T-helper 1 cell (primary cell): ENCODE data around the gene MBP.
"Not testable (repeated sequence)": the region's sequence is repeated elsewhere in the genome, so short reads cannot be mapped to it uniquely, and the experiment has no call there.

ENCODE experiments used
- DNase-seq, 5 donors: peaks; one replicate each; pipeline ENCODE4 v3.0.0-alpha.2; 2012 to 2020

MBP gene

DNA sequence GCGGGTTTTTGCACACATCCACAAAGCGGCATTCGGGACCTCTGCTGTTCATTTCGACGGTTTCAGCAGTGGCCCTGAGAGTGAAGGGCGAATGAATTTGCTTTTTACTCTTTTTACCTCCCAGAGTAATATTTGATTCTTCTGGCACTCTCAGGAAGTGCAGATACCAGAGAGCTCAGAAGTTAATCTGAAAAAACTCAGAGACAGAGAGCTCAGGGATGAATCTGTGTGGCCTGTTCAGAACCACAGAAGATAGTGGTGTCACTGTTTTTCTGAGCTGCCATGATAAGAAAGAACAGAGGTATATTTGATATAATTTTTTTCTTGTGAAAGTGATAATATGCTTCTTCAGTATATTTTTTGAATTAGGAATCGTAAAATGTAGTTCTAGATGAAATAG, 129.3 kb downstream of the MBP start:
- no peak for DNase-seq

DNA sequence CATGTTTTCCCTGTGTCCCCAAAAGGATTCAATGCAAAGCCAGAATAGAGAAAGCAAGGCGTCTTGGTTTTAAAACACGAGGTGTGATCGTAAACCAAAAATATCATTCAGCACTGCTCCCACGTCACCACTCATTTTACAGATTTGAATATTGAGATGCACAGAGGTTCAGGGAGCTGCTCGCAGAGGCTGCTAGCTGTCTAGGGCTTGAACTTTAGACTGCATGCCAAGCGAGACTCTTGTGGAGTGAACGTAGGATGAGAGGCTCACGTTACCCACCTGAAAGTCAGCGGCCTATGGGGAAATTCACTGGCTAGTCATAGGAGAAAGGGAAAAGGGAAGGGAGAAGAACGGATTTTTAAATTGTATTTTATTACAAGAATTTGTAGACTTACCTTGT, 130.1 kb downstream of the MBP start:
- no peak for DNase-seq

DNA sequence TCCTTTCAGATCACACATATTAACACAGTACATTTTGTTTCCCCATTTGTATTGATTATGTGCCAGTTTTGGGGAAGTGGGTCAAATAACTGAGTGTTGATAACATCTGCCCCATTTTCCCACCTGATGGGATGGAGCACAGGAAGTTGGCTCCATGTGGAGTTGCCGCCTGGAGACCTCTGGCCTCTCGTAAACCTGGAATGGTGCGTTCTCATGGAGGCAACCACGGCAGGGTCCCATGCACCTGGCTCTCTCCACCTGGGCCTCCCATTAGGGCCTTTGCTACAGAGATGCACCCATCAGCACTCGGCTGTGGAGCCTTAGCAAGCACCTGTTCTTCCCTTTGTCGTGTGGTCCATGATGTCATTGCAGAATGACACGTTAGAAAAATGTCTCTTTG, 130.6 kb downstream of the MBP start:
- DNase-seq = no peak

DNA sequence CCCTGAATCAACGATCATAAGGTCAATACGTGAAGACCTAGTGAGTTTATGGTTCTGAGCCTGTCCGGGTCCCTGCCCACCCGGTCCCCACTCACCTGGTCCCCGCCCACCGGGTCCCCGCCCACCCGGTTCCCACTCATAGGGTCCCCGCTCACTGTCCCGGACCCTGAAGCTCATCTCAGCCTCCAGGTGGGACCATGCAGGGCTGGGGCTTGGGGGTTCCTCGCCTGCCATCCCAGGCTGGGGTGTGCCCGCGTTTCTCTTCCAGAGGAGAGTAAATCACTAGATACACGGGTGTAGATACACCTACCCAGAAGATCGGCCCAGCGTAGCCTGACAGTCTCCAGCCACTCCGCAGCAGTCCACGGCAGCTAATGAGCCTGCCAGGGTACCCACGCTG, 131.5 kb downstream of the MBP start:
- no peak for DNase-seq

DNA sequence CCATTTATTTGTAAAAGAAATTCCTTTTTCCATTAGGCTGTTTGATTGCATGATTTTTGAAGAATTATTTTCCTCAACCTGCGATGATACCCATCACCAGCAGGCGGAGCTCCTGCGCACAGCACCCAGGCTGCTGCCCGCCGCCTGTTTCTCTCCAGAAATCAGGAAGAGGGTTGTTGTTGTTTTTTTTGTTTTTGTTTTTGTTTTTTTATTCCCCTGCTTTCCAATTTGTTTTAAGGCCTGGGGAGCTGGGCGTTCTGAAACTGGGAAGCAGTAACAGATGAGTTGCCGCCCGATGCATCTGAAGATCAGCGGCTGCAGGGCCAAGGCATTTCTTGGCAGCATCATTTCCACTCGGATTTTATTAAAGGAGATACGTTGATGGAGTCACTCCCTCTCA, 132.1 kb downstream of the MBP start:
- peak in 4 of 5 donors; percentile 37 to 50 (median 42) for DNase-seq

DNA sequence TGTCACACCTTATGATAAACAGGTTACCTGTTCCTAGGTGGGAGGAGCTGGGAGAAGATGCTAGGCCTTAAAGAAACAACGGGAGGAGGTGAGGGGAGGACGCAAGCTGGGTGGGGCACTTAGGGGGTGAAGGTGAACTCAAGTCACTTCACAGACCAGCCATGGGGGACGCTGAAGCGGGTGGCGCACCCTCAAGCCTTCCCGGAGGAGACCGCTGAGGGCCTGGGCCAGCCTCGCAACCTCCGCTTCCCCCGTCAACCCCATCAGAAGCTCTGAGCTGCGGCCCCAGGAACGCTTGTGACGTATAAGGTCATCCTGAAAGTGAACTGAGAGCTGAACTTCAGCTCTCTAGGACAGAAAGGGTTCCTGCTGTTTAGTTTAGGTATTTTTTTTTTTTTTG, 133.5 kb downstream of the MBP start:
- no peak for DNase-seq

DNA sequence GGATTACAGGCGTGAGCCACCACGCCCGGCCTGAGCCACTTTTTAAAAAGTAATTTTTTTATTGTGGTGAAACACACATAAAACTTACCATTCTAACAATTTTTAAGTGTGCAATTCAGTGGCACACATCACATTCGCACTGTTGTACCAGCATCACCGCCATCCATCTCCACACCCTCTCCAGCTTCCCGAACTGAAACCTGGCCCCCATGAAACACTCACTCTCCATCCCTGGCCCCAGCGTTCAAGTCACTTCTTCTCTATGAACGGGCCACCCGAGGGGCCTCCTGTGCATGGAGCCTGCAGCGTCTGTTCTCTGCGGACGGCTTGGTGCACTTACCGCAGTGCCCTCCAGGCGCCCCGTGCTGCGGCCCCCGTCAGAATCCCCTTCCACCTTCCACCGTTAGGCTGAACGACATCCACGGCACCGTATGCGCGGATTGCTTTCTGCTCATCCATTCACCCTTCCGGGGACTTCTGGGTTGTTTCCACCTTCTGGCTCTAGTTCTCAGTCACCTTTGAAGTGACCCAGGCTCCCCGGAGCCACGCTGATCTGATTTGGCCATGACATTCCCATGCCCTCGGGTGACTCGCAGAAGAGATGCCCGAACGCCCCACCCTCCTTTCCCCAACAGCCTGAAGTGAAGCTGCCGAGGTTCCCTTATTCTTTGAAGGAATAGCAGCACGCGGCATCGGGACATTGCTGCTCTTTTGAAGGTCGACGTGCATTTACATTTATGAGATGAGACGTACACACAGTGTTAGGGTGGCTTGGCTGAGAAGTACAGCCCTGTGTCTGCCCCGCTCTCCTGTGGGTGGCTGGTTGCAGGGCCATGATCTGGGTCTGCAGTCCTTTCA, 134.4 kb downstream of the MBP start:
- no peak for DNase-seq

DNA sequence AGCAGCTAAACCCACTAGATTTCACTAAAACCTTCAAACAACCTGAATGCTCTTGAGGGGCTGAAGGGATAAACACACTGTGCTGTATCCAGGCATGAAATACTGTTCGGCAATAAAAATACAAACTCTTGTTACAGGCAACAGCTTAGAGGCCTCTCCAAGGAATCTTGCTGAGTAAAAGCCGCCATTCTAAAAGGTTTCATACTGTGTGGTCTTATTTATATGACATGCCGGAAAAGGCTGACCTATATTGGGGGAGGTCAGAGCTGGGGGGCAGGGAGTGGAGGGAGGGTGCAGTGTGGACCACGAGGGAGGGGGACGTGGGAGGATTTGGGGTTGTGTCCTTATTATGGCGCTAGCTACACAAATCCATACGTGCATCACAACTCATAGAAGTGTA, 136.2 kb downstream of the MBP start:
- no peak for DNase-seq

DNA sequence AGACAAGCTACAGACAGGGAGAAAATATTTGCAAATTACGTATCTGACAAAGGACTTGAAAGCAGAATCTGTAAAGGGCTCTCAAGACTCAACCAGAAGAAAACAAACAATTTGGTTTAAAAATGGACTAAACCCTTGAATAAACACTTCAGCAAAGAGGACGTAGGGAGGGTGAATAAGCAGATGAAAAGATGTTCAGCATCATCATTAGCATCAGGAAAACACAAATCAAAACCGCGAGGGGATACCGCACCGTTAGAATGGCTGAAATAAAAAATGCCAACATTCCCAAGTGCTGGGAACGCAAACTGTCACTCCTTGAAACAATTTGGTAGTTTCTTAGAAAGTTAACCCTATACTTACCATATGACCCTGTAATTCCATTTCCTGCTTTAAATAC, 136.7 kb downstream of the MBP start:
- no peak for DNase-seq

DNA sequence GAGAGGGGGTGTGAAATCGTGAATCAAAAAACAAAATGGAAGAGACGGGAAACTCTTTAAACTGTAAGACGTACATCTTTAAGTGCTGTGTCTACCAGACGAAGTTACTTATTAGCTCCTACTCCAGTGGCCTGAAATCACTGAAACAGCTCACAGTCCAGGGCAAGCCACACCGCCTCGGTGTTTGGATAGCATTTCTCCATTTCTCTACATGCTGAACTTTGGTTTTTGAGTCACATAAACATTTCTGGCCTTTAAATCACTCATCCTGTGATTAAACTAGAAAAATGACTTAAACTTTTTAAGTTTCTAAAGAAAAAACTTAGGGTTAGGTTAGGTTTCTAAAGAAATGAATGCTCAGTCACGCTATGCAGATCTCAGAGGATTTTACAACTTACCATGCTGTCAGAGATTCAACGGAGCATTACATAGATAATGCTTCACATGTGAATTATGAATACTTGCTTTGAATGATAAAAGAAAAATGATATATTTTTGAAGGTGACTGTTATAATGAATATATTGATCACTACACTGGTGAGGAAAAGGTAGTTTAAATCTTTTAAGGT, 138.4 kb downstream of the MBP start:
- no peak for DNase-seq

DNA sequence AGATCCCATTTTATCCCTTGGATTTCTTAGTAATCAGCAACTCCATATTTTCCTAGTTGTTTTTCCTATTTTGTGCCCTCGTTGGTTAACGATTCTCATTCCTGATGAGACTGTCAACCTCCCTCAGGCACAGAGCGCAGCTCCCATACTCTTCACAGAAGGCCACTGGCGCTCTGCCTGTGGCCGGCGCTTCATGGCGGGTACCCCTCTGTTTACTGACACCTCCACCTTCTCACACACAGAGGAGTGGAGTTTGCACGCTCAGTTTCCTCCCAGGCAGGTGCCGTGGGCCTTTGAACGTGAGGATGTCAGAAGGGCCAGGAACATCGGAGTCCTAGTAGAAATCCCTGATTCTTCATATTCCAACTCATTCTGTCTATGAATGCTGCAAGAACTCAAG, 139.0 kb downstream of the MBP start:
- DNase-seq = no peak

DNA sequence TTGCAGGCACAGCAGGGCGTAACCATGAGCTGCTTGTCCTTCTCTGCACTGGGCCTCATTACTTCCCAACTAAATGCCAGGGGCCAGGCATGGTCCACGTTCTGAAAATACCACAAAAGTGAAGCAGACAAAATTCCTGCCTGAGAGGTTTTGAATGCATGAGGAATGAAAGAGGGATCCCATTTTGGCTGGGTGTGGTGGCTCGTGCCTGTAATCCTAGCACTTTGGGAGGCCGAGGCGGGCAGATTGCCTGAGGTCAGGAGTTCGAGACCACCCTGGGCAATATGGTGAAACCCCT, 139.5 kb downstream of the MBP start:
- no peak for DNase-seq

DNA sequence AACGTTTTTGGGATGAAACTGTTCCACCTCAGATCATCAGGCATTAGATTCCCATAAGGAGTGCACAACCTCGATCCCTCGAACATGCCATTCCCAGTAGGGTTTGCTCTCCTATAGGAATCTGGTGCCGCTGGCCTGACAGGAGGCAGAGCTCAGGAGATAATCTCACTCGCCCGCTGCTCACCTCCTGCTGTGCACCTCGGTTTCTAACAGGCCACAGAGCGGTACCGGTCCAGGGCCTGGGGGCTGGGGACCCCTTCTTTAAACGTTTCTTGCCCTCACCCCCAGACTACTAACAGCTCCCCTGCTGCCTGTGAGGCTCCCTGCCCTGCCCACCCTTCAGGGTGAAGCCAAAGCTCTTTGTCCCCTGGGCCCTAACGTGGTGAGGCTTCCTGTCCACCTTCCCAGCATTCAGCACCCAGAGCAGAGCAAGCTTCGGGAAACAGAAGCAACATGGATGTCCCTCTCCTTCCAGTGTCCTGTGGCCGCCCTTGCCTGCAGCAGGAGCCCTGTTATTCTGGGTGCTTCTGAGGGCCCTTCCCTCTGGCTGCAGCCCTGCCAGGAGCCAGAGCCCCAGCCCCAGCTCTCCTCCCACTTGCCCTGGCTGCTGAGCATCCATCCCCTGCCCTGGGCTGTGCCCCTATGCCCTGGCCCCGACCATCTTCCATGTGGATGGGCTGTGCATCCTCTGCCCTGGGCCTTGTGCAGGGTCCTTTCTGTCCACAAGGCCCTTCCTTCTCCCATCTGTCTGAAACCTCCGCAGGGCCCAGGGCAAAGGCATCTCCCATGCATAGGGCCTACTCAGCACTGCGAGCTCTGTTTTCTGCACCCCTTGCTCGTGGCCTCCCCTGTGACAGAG, 140.1 kb downstream of the MBP start:
- DNase-seq = no peak

DNA sequence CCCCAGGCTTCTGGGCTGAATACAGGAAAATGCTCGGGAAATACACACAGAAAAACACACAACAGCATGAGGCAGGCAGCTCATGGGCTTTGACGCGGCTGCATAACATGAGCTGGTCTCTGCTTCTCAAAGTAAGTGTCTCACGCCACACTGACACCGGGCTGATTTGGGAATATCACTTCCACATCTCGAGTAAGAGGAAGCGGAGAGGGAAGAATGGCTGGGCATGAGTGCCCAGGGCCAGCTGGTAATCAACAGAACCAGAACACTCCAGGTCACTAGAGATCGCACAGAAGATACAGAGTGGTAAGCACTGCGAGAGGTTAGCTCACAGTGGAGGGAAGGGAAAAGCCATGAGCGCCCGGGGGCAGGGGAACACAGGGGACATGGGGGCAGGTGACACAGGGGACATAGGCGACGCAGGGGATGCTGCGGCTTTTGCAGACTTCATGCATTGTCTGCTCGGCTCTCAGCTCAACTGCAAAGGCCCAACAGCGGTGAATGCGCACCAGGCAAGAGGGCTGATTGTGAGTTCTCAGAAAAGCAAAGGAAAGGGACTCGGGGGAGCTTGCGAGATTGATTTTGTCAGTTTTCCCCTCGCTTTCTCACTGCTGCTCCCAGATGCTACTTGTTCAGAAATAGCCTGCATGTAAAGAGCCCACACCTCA, 141.4 kb downstream of the MBP start:
- DNase-seq = no peak

DNA sequence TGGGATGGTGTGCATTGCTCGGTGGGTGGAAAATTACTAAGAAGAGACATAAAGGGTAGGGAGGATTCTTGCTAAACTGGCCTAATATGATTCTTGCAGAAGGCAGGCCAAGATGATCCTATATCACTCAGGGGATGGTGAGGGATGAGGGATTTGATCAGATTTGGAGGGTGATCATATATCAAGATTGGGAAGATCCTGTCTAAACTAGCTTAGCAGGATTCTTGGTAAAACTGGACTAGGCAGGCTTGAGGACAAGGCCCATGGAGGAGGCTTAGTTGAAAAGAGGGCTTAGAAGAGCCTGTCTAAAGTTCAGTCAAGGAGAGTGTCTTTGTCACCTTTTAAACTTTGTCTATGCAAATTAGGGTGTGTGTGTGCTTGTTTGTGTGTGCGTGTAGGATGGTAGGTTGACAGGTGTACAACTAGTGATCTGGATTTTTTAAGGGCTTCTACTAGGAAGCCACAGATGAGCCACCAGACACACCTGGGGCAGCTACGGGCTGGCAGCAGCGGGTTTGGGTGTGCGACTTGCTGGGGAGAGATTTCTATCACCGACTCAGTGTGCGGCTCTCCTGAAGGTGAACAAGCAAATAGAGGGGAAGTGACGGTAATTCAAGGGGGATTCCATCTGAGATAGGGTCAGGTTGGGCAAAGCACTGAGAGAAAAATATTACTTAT, 142.1 kb downstream of the MBP start:
- DNase-seq = not testable (repeated sequence)

DNA sequence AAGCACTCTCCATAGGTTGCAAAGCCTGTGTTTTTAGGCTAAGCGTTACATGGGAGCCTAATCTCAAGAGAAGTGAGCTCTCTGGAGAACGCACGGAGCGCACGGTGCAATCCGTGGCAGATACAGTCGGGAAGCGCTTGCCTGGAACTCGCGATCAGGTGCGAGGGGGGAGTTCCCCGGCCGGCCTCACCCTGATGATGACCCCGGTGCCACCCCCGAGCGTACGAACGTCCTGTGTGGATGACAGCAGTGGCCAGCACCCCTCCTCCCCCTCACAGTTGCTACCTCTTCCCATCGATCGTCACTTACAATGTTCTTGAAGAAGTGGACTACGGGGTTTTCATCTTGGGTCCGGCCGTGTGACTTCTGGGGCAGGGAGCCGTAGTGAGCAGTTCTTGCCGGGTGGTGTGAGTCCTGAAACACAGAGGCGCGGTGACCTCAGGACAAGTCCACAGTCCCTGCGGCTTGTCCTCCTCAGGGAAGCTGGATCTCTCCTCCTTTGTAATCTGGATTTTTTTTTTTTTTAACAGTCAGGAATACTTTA, 142.9 kb downstream of the MBP start:
- DNase-seq = no peak

DNA sequence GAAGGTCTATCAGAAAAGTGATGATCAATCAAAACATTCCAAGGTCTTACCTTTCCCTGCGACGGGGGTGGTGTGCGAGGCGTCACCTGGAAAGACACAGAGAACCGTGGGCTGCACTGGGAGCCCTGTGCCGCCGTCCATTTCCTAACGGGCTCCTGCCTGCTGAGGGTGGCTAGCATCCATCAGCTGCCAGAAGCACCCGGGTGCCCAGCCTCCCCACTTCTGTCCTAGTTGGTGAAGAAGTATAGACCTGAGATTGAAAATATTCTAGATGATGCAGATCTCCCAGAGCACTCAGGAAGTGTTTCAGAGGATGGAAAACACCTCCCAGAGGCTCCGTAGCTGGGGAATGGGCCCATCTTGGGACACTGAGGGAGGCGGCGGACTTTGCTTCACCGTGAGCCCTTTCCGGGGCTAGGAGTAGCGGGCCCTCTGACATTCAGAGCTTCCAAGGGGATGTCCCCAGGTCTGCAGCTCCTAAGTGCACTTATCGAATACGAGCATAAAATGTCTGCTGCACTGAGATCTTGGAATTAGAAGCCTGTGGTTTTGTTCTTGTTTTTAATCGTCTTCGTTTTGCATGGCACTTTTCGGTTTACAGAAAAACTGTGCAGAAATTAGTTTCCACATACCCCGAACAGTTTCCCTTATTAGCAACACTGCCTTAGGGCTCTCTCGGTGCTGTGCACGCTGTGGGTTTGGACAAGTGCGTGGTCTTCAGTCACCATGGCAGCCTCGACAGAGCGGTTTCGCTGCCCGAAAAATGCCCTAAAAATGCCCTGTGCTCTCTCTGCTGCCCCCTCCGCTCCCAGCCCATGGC, 143.5 kb downstream of the MBP start:
- no peak for DNase-seq

DNA sequence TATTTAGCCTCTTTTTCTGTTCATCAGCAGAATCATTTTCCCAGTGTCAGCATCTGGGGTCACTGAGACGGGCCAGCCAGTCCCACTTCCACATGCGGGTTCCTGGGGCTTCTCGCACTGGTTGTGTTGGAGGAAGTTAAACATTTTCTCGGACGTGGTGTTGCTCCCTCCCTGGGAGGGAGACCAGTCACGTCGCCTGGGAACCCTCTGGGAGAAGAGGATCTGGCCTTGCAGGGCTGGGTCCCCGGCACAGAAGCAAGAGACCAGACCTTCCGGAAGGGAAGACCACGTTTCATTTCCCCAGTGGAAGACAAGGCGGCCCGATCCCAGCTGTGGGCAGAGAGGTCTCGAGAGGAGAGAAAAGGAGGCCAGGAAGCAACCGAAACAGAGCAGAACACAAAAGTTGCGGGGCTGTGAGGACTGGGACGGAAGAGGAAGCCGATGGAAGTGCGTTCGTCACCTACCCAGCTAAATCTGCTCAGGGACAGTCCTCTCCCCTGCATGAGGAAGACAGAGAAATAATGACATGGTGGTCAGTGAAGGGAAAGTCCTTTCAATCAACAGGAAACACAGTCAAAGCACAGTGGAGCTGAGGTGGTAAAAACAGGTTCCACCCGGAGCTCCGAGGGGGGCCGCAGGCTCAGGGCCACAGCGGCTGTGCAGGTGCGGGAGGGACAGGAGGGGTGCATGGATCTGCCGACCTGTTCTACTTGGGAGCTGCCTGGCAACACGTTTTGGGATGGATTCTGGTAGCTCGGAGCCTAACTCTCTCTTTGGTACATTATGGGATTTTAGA, 144.4 kb downstream of the MBP start:
- no peak for DNase-seq

DNA sequence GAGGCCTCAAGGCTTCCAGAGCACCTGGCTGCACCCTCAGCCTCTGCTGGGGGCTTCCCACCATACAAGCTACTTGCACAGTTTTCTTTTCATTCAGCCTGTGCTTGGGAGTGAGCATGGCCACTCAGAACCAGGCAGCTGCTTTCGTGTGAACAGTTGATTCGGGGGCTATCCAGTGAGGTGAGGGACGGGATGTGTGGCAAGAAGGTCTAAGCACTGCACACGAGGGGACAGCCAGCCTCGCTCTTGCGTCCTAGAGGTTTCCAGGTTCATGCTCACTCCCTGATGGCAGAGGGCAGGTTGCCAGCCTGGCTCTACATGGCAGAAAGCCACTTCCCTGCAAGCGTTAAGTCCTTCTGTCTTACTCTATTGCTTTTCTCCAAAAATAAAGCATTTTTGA, 146.2 kb downstream of the MBP start:
- no peak for DNase-seq

DNA sequence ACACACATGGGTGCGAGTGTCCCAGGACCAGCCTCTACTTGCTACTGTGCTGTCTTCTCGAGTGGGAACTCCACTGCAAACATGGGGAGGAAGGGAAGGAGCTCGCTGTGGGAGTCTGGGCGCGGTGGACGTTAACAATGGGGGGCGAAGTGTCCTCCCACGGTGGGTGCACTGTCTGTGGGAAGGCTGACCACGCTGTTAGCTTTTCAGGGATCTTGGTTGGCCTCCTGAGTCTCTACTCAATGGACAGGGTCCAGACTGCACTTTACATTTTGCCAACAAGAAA, 146.7 kb downstream of the MBP start:
- no peak for DNase-seq
